ENCODE results near the gene GIGYF2. TPM values are rescaled to one million over a fixed set of nuclear protein-coding genes. Genes with fewer than 3 reads are reported as not detected.

Gene GIGYF2
- polyA plus RNA-seq, 1 donor from 2014 or later, result 52.6 TPM

DNA sequence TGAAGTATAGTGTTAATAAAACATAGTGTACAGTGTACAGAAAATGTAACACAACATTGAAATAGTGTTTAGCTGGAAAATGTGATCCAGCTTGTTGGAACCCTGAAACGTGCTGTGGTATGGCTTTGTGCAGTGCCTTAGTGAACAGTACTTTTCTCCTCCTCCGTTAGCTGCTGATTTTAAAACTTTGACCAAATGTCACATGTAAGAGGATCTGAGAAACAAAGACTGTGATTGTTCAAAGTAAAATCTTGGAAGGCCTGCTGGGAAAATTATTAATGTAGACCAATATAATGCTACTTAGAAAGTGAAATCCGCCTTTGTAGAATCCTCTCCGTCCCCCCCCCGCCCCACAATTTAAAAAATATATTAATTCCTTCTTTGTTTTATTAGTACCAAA lies 80.1 kb downstream of the GIGYF2 start:
- Histone ChIP-seq H3K9me2 (ENCODE audit: insufficient read depth, low read length) (no peaks in the 10 kb centered on the region), H3K9ac (ENCODE audit: low read length) (no peak overlapping the region), H3K27me3 (ENCODE audit: insufficient read depth, low read depth, low read length) (no peaks in the 10 kb centered on the region), H3K9me3 (ENCODE audit: low read length) (no peaks in the 10 kb centered on the region), H3K4me3 (ENCODE audit: low read length) (no peak overlapping the region), H2AFZ (ENCODE audit: low read depth, low read length) (no peak overlapping the region), H4K20me1 (ENCODE audit: insufficient read depth) (no peaks in the 10 kb centered on the region), H3K36me3 (ENCODE audit: insufficient read depth, low read length) (no peaks in the 10 kb centered on the region), H3K79me2 (replicated peaks; ENCODE audit: insufficient read depth, low read length) (peaks cover 3% of the 10 kb centered on the region), H3K27ac (ENCODE audit: low read length) (no peak overlapping the region), H3F3A (ENCODE audit: insufficient read depth, low read length, poor library complexity, severe bottlenecking) (no peaks in the 10 kb centered on the region), H3K4me2 (ENCODE audit: low read length) (no peak overlapping the region)
- no peak for TF ChIP-seq RAD21 (conservative IDR thresholded peaks at IDR 0.05)
- TF ChIP-seq TAF1 (IDR thresholded peaks at IDR 0.05; ENCODE audit: low read depth), result no peak
- TF ChIP-seq EZH2 (IDR thresholded peaks at IDR 0.05; ENCODE audit: borderline replicate concordance, insufficient read depth, low read length, poor library complexity, severe bottlenecking), result no peak
- TF ChIP-seq SMC3 (conservative IDR thresholded peaks at IDR 0.05; ENCODE audit: poor library complexity), result no peak
- TF ChIP-seq, protein P1, sequence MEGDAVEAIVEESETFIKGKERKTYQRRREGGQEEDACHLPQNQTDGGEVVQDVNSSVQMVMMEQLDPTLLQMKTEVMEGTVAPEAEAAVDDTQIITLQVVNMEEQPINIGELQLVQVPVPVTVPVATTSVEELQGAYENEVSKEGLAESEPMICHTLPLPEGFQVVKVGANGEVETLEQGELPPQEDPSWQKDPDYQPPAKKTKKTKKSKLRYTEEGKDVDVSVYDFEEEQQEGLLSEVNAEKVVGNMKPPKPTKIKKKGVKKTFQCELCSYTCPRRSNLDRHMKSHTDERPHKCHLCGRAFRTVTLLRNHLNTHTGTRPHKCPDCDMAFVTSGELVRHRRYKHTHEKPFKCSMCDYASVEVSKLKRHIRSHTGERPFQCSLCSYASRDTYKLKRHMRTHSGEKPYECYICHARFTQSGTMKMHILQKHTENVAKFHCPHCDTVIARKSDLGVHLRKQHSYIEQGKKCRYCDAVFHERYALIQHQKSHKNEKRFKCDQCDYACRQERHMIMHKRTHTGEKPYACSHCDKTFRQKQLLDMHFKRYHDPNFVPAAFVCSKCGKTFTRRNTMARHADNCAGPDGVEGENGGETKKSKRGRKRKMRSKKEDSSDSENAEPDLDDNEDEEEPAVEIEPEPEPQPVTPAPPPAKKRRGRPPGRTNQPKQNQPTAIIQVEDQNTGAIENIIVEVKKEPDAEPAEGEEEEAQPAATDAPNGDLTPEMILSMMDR (IDR thresholded peaks at IDR 0.05; ENCODE audit: poor library complexity, severe bottlenecking), result no peak
- TF ChIP-seq, protein P2, sequence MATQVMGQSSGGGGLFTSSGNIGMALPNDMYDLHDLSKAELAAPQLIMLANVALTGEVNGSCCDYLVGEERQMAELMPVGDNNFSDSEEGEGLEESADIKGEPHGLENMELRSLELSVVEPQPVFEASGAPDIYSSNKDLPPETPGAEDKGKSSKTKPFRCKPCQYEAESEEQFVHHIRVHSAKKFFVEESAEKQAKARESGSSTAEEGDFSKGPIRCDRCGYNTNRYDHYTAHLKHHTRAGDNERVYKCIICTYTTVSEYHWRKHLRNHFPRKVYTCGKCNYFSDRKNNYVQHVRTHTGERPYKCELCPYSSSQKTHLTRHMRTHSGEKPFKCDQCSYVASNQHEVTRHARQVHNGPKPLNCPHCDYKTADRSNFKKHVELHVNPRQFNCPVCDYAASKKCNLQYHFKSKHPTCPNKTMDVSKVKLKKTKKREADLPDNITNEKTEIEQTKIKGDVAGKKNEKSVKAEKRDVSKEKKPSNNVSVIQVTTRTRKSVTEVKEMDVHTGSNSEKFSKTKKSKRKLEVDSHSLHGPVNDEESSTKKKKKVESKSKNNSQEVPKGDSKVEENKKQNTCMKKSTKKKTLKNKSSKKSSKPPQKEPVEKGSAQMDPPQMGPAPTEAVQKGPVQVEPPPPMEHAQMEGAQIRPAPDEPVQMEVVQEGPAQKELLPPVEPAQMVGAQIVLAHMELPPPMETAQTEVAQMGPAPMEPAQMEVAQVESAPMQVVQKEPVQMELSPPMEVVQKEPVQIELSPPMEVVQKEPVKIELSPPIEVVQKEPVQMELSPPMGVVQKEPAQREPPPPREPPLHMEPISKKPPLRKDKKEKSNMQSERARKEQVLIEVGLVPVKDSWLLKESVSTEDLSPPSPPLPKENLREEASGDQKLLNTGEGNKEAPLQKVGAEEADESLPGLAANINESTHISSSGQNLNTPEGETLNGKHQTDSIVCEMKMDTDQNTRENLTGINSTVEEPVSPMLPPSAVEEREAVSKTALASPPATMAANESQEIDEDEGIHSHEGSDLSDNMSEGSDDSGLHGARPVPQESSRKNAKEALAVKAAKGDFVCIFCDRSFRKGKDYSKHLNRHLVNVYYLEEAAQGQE (IDR thresholded peaks at IDR 0.05; ENCODE audit: borderline replicate concordance), result no peak
- no peak for TF ChIP-seq POLR2AphosphoS5 (IDR thresholded peaks at IDR 0.05)
- TF ChIP-seq MXI1 (conservative IDR thresholded peaks at IDR 0.05; ENCODE audit: poor library complexity, severe bottlenecking), result no peak
- no peak for TF ChIP-seq EP300 (conservative IDR thresholded peaks at IDR 0.05; ENCODE audit: poor library complexity, severe bottlenecking)

DNA sequence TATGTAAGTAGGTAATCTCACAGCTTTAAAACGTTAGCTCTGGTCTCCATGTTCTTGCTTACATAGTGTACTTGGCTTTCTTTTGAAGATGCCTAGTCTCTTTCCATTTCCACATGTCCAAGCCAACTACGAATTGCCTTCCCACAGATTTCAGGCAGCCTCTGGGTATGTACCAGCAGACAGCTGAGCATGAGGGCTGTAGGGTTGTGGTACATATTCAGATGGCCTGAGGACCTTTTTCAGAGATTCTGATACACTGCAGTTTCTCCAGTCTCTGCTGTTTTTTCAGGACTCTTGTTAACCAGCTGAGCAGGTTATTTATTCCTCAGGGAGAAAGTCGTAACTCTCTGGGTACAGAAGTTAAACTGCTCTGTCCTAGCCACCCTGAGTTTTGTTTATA lies 82.3 kb downstream of the GIGYF2 start:
- H3K9me2 ChIP-seq (ENCODE audit: insufficient read depth, low read length), result no peaks in the 10 kb centered on the region
- H3K27ac ChIP-seq (ENCODE audit: low read length), result no peak overlapping the region
- no peak overlapping the region for H2AFZ ChIP-seq (ENCODE audit: low read depth, low read length)
- H3K79me2 ChIP-seq (replicated peaks; ENCODE audit: insufficient read depth, low read length), result no peaks in the 10 kb centered on the region
- H3K4me2 ChIP-seq (ENCODE audit: low read length), result no peak overlapping the region
- no peaks in the 10 kb centered on the region for H3K9me3 ChIP-seq (ENCODE audit: low read length)
- no peak overlapping the region for H3K4me3 ChIP-seq (ENCODE audit: low read length)
- no peak overlapping the region for H3K9ac ChIP-seq (ENCODE audit: low read length)
- no peaks in the 10 kb centered on the region for H3F3A ChIP-seq (ENCODE audit: insufficient read depth, low read length, poor library complexity, severe bottlenecking)
- H3K27me3 ChIP-seq (ENCODE audit: insufficient read depth, low read depth, low read length), result no peaks in the 10 kb centered on the region
- no peaks in the 10 kb centered on the region for H4K20me1 ChIP-seq (ENCODE audit: insufficient read depth)
- TF ChIP-seq SMC3 (conservative IDR thresholded peaks at IDR 0.05; ENCODE audit: poor library complexity), result no peak
- TF ChIP-seq, protein P1 (IDR thresholded peaks at IDR 0.05; ENCODE audit: poor library complexity, severe bottlenecking), result no peak
- TF ChIP-seq EZH2 (IDR thresholded peaks at IDR 0.05; ENCODE audit: borderline replicate concordance, insufficient read depth, low read length, poor library complexity, severe bottlenecking), result no peak
- no peak for TF ChIP-seq MXI1 (conservative IDR thresholded peaks at IDR 0.05; ENCODE audit: poor library complexity, severe bottlenecking)
- TF ChIP-seq, protein P2 (IDR thresholded peaks at IDR 0.05; ENCODE audit: borderline replicate concordance), result no peak
- TF ChIP-seq RAD21 (conservative IDR thresholded peaks at IDR 0.05), result no peak
- no peak for TF ChIP-seq POLR2AphosphoS5 (IDR thresholded peaks at IDR 0.05)
- TF ChIP-seq TAF1 (IDR thresholded peaks at IDR 0.05; ENCODE audit: low read depth), result no peak
- no peak for TF ChIP-seq EP300 (conservative IDR thresholded peaks at IDR 0.05; ENCODE audit: poor library complexity, severe bottlenecking)
- H3K36me3 ChIP-seq (ENCODE audit: insufficient read depth, low read length), result no peaks in the 10 kb centered on the region

All from neural cell (in vitro differentiated cells).